GM15510 (cell line): ENCODE data around the gene MYL5.

Experiments
- POLR2A ChIP-seq: IDR thresholded peaks from 3 replicates; pipeline ENCODE4 v1.6.1; 2011; ENCODE audit warnings: borderline replicate concordance; ENCODE audit not compliant: insufficient read length; ENCODE audit errors: extremely low read depth

Gene MYL5

GRCh38 chr4:653080-653821, 21.1 kb upstream of the MYL5 start:
- TF ChIP-seq POLR2A = no peak

GRCh38 chr4:653831-654502, 20.4 kb upstream of the MYL5 start:
- no peak for TF ChIP-seq POLR2A

GRCh38 chr4:654503-654845, 19.9 kb upstream of the MYL5 start:
- TF ChIP-seq POLR2A = no peak

- TF ChIP-seq POLR2A = no peak
Observed at GRCh38 chr4:654871-655463, 19.4 kb upstream of the MYL5 start.

GRCh38 chr4:655464-656151, 18.7 kb upstream of the MYL5 start:
- no peak for TF ChIP-seq POLR2A

GRCh38 chr4:656436-657337, 17.7 kb upstream of the MYL5 start:
- no peak for TF ChIP-seq POLR2A

- no peak for TF ChIP-seq POLR2A
Observed at GRCh38 chr4:657338-657833, 17.0 kb upstream of the MYL5 start.

GRCh38 chr4:657834-658667, 16.3 kb upstream of the MYL5 start:
- TF ChIP-seq POLR2A = no peak

- no peak for TF ChIP-seq POLR2A
Observed at GRCh38 chr4:658681-659667, 15.4 kb upstream of the MYL5 start.

- TF ChIP-seq POLR2A = no peak
Observed at GRCh38 chr4:659851-660250, 14.5 kb upstream of the MYL5 start.

- TF ChIP-seq POLR2A = no peak
Observed at GRCh38 chr4:660401-660800, 13.9 kb upstream of the MYL5 start.

GRCh38 chr4:661231-661630, 13.1 kb upstream of the MYL5 start:
- no peak for TF ChIP-seq POLR2A

GRCh38 chr4:661881-662761, 12.2 kb upstream of the MYL5 start:
- no peak for TF ChIP-seq POLR2A
